Activated CD8-positive, alpha-beta memory T cell treated with anti-CD3 and anti-CD28 coated beads, Interleukin-2, amount 10 ng/mL, durations not matched to agents 7 days and 5 days (primary cell): ENCODE data around the gene YEATS2. TPM values are rescaled to one million over a fixed set of nuclear protein-coding genes. Genes with fewer than 3 reads are reported as not detected.
A peak's percentile ranks its signal among the peaks of the same experiment; 100 is the strongest.

Experiments used
- ATAC-seq: fragments of 150-1000 bp; cut with Tn5 transposase; one replicate; pipeline ENCODE4 v1.10.0; 2021; ENCODE audit warnings: moderate library complexity
- CTCF ChIA-PET: fragments of 350-600 bp; sonication (Branson Sonifier 250); formaldehyde crosslinking; loops from one replicate; lab custom pipeline; 2021; ENCODE audit warnings: antibody characterized with exemption; lab: Charles Lee
- DNase-seq: peaks from one replicate; pipeline ENCODE4 v3.0.0-alpha.2; 2020
- H3K27ac Mint-ChIP-seq: one replicate; pipeline ENCODE4 v1.8.0; 2021; ENCODE audit warnings: mild to moderate bottlenecking, mixed read lengths
- H3K27me3 Mint-ChIP-seq: one replicate; pipeline ENCODE4 v1.8.0; 2021; ENCODE audit warnings: mixed read lengths
- H3K36me3 Mint-ChIP-seq: one replicate; pipeline ENCODE4 v1.8.0; 2021; ENCODE audit warnings: mild to moderate bottlenecking, mixed read lengths
- H3K4me1 Mint-ChIP-seq: one replicate; pipeline ENCODE4 v1.8.0; 2021; ENCODE audit warnings: mixed read lengths
- H3K4me3 Mint-ChIP-seq: one replicate; pipeline ENCODE4 v1.8.0; 2021; ENCODE audit warnings: mild to moderate bottlenecking, moderate library complexity, mixed read lengths
- H3K9me3 Mint-ChIP-seq: one replicate; pipeline ENCODE4 v1.8.0; 2022; ENCODE audit warnings: low read depth, mixed read lengths
- total RNA-seq, 2 experiments: library from RNA; stranded (reverse); gene quantifications; one replicate each; pipeline ENCODE4 v1.2.3, GENCODE V29; 2021

YEATS2 gene
- total RNA-seq, 2 experiments from 2014 or later = 49.4 to 65.6 TPM

DNA sequence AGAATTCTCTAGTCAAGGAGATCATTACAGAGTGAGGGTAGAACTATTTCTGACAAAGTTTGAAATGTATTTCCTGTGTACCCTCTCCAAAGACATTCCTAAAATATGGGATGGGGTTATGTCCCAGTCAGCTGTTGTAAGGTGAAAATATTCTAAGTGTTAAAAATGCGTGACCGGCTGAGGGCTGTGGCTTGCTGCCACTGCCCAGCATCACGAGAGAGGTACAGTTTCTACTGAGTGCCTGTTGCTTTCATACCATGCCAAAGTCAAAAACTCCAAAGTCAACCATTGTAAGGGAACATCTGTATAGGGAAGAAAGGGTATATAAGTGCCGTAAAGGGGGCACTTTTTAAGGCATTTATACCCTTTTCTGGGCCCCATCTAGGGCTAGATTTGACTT is 96.9 kb downstream of the YEATS2 start:
- Mint-ChIP-seq H3K36me3 (peaks cover 54% of the 10 kb centered on the region), H3K27ac (no peak overlapping the region), H3K4me3 (no peak overlapping the region), H3K27me3 (no peaks in the 10 kb centered on the region), H3K4me1 (peaks cover 3% of the 10 kb centered on the region), H3K9me3 (no peaks in the 10 kb centered on the region)
- DNase-seq (no peak), ATAC-seq (no peak)
- CTCF ChIA-PET = interaction anchor here (1.3 kb wide), 1 partner anchor 24 kb away, joined by 3 read pairs; no protein-coding TSS in a partner anchor

DNA sequence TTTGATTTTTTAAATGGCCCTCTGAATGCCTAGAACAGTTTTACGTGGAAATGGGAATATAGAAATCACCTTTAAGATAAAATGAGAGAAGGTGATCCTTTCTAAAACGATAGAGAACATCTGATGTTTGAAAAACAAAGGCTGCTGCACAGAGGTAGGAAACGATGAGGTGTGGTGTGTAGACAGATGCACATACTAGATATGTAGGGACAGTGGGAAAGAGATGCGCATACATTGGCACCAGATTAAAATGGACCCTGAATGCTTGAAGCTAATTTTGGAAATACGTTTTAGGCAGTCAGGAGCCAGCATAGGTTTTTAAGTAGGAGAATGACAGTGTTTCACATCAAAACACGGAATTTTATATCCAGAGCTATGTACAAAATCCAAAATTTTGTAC is 98.8 kb downstream of the YEATS2 start:
- Mint-ChIP-seq H3K36me3 (peaks cover 46% of the 10 kb centered on the region), H3K9me3 (no peaks in the 10 kb centered on the region), H3K27me3 (no peaks in the 10 kb centered on the region), H3K4me3 (no peak overlapping the region), H3K27ac (no peak overlapping the region), H3K4me1 (no peaks in the 10 kb centered on the region)
- CTCF ChIA-PET = no interaction called here
- DNase-seq (no peak), ATAC-seq (no peak)

DNA sequence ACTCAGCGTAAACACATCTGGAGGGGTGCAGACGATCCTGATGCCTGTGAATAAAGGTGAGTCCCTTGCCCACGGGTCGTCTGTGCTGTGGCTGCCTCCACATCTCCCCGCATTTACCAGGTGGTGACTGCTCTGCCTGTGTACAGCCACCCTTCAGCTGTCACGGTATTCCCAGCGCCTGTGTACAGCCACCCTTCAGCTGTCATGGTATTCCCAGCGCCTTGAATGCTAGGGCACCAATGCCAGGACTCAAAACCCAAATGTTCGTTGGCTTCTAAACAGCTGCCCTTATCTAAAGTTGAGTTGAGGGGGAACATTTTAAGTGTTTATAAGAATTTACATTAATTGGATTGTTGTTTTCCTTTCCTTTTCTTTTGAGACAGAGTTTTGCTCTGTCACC is 100.4 kb downstream of the YEATS2 start:
- no peaks in the 10 kb centered on the region for H3K4me1 Mint-ChIP-seq
- H3K27ac Mint-ChIP-seq = peak overlapping the region; percentile 8
- no peaks in the 10 kb centered on the region for H3K9me3 Mint-ChIP-seq
- DNase-seq (no peak), ATAC-seq (no peak)
- no peaks in the 10 kb centered on the region for H3K27me3 Mint-ChIP-seq
- peaks cover 47% of the 10 kb centered on the region for H3K36me3 Mint-ChIP-seq
- CTCF ChIA-PET = no interaction called here
- H3K4me3 Mint-ChIP-seq = no peak overlapping the region

DNA sequence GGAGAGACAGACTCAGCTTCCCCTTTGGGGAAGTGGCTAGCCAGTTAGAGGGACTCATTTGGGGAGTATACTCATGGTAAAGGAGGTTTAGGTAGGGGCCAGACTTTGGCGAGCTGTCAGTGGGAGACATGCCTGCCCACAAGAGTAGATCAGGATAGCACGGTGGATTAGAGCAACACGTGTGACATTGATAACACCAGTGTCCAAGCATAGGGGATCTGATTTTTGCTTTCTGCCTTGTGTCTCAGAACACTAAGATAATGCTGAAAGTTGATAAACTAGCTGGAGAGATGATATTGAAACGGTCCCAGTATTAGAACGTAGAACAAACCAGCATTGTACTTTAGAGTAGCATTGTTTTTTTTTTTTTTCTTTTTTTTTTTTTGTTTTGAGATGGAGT is 101.9 kb downstream of the YEATS2 start:
- CTCF ChIA-PET = interaction anchor here (1.2 kb wide), 1 partner anchor 318 kb away, joined by 6 read pairs; no protein-coding TSS in a partner anchor
- Mint-ChIP-seq H3K4me1 (no peaks in the 10 kb centered on the region), H3K9me3 (no peaks in the 10 kb centered on the region), H3K27ac (no peak overlapping the region), H3K36me3 (peaks cover 45% of the 10 kb centered on the region), H3K4me3 (no peak overlapping the region), H3K27me3 (no peaks in the 10 kb centered on the region)
- no peak for DNase-seq
- ATAC-seq = no peak

DNA sequence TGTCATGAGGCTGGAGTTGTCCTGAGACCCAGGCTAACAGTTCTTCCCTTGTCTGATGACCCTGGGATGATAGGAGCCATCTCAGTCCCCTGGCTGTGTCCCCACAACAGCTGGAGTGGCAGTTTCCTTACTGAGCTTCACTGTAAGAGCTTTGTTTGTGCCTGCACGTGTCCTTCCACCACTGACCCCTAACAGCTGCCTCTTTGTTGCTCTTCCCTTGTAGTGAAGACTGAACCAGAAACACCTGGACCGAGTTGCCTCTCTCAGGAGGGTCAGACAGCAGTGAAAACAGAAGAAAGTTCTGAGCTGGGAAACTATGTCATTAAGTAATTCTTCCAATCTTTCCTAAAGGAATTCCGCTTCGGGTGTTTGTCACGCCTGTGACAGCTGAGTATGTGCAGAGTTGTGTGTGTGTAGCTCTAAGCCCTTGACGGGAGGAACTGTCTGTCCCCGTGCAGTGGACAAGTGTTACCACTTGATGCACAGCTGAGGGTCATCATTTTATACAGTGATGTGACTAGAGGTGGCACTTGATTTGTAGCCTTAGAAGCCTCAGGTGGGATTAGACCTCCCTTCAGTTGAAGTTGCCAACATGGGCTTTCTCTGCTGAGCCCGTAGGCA is 102.8 kb downstream of the YEATS2 start:
- Mint-ChIP-seq H3K36me3 (peaks cover 44% of the 10 kb centered on the region), H3K27me3 (no peaks in the 10 kb centered on the region), H3K9me3 (no peaks in the 10 kb centered on the region), H3K27ac (no peak overlapping the region), H3K4me3 (no peak overlapping the region), H3K4me1 (no peaks in the 10 kb centered on the region)
- DNase-seq (no peak), ATAC-seq (no peak)
- CTCF ChIA-PET = interaction anchor here (1.2 kb wide), 1 partner anchor 319 kb away, joined by 6 read pairs; no protein-coding TSS in a partner anchor

DNA sequence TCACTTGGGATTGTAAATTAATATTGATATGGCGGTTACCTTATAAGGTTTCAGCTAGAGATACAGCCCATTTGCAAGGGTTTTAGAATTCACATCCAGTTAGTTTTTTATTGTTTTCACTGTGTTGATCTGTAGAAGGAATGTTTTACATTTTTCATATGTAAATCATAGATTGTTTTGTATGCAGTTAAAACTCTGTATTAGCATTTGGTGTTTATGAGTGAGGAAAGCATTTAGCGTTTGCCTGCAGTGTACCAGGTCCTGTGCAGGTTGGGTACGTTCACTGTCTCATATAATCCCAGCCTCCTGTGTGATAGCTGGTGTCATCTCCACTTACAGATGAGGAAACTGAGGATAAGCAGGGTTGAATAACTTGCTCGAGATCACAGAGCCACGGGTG is 104.0 kb downstream of the YEATS2 start:
- CTCF ChIA-PET = no interaction called here
- no peak overlapping the region for H3K4me3 Mint-ChIP-seq
- peaks cover 44% of the 10 kb centered on the region for H3K36me3 Mint-ChIP-seq
- no peaks in the 10 kb centered on the region for H3K4me1 Mint-ChIP-seq
- no peaks in the 10 kb centered on the region for H3K27me3 Mint-ChIP-seq
- ATAC-seq (no peak), DNase-seq (no peak)
- no peak overlapping the region for H3K27ac Mint-ChIP-seq
- H3K9me3 Mint-ChIP-seq = no peaks in the 10 kb centered on the region

DNA sequence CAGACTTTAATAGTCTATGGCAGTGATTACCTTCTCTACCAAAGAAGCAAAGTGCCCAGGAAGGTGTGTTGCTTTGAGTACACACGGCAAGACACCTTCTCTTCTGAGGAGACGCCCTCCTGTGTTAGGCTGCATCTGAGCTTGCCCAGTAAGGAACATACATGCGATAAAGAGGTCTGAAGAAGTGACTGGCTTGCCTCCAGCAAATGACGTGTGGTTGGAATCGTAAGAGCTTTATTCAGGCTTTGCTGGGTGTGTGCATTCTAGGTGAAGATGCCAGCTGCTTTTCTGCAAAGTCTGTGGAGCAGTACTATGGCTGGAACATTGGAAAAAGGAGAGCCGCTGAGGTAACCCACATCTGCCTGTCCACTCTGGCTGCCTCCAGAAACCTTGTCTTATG is 105.4 kb downstream of the YEATS2 start:
- Mint-ChIP-seq H3K27ac (no peak overlapping the region), H3K36me3 (peaks cover 52% of the 10 kb centered on the region), H3K4me3 (no peak overlapping the region), H3K4me1 (no peaks in the 10 kb centered on the region), H3K27me3 (no peaks in the 10 kb centered on the region), H3K9me3 (no peaks in the 10 kb centered on the region)
- no peak for DNase-seq
- CTCF ChIA-PET = no interaction called here
- ATAC-seq = no peak

DNA sequence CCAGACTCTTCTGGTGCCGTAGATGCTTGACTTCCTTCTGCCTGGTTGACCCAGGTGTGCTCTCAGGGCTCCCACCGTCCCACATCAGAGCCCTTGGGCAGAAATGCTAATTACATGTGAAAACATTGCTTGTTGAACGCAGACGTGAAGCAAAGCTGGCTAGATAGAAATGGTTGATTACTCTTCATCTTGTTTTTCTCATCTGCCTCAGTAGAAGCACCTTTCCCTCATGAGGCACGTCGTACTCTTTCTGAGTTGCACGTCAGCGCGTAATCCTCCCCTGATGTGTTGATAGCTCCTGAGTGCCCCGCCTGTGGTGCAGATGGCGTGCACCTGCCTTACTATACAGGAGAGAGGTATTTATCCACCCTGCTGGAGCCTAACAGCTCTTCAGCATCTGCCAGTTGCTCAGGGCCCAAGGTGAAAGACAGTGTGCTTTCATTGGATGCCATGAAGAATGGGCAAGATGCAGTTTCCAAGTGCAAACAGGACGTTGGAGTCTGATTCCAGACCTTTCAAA is 109.7 kb downstream of the YEATS2 start:
- peaks cover 51% of the 10 kb centered on the region for H3K36me3 Mint-ChIP-seq
- H3K4me1 Mint-ChIP-seq = no peaks in the 10 kb centered on the region
- H3K9me3 Mint-ChIP-seq = no peaks in the 10 kb centered on the region
- no peaks in the 10 kb centered on the region for H3K27me3 Mint-ChIP-seq
- CTCF ChIA-PET = no interaction called here
- ATAC-seq = no peak
- no peak overlapping the region for H3K27ac Mint-ChIP-seq
- no peak overlapping the region for H3K4me3 Mint-ChIP-seq
- DNase-seq = no peak

DNA sequence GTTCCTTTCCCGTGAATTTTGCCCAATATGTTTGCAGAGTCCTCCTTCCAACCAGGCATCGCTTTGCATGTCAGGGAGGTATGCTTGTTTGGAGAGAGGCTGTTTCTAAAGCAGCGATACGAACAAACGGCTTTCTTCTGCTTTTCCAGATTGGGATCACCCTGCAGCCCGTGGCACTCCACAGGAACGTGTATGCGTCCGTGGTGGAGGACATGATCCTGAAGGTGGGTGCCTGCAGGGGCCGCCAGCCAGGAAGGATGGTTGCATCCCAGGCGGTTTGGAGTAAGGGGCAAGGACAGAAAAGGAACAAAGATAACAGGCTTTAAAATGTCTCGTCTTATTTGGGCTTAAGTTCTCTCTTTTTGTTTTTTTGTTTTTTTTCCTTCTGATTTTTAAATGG is 110.3 kb downstream of the YEATS2 start:
- Mint-ChIP-seq H3K4me3 (no peak overlapping the region), H3K4me1 (no peaks in the 10 kb centered on the region), H3K27me3 (no peaks in the 10 kb centered on the region), H3K27ac (no peak overlapping the region), H3K9me3 (no peaks in the 10 kb centered on the region), H3K36me3 (peaks cover 52% of the 10 kb centered on the region)
- CTCF ChIA-PET = no interaction called here
- no peak for ATAC-seq
- DNase-seq = no peak

DNA sequence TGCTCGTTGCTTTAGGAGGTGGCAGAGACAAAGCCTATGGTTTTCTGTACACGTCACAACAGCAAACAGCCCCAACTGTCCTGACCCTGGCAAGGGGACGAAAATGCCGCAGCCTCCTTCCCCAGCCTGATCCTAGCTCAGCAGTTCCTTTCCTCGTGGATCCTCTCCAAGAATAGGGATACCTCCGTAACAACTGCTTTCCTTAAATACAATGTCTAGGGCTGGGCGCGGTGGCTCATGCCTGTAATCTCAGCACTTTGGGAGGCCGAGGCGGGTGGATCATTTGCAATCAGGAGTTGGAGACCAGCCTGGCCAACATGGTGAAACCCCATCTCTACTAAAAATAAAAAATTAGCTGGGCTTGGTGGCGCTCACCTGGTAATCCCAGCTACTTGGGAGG is 110.8 kb downstream of the YEATS2 start:
- Mint-ChIP-seq H3K4me1 (no peaks in the 10 kb centered on the region), H3K27ac (no peak overlapping the region), H3K9me3 (no peaks in the 10 kb centered on the region), H3K36me3 (peaks cover 50% of the 10 kb centered on the region), H3K27me3 (no peaks in the 10 kb centered on the region), H3K4me3 (no peak overlapping the region)
- CTCF ChIA-PET = interaction anchor here (1.0 kb wide), 1 partner anchor 41 kb away, joined by 5 read pairs; no protein-coding TSS in a partner anchor
- no peak for ATAC-seq
- DNase-seq = no peak

DNA sequence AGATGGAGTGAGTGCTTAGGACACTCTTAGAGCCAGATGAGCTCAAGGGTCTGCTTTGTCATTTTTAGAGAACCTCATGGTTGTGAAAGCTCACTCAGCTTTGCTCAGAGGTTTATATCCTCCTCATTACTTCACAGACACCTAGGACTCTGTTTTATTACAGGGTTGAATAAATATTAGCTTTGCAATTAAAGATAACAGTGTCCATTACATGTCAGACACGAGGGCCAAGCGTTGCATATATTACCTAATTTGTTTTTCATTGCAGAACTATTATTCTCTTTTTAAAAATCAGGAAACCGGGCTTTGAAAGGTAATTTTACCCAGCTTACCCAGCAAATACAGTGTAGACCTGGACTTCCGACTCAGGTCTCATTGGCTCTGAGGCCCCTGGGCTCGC is 111.7 kb downstream of the YEATS2 start:
- ATAC-seq = no peak
- CTCF ChIA-PET = interaction anchor here (1.0 kb wide), 1 partner anchor 42 kb away, joined by 5 read pairs; no protein-coding TSS in a partner anchor
- no peak for DNase-seq
- H3K36me3 Mint-ChIP-seq = peaks cover 43% of the 10 kb centered on the region
- no peak overlapping the region for H3K4me3 Mint-ChIP-seq
- no peaks in the 10 kb centered on the region for H3K9me3 Mint-ChIP-seq
- H3K27me3 Mint-ChIP-seq = no peaks in the 10 kb centered on the region
- H3K4me1 Mint-ChIP-seq = peaks cover 1% of the 10 kb centered on the region
- no peak overlapping the region for H3K27ac Mint-ChIP-seq

DNA sequence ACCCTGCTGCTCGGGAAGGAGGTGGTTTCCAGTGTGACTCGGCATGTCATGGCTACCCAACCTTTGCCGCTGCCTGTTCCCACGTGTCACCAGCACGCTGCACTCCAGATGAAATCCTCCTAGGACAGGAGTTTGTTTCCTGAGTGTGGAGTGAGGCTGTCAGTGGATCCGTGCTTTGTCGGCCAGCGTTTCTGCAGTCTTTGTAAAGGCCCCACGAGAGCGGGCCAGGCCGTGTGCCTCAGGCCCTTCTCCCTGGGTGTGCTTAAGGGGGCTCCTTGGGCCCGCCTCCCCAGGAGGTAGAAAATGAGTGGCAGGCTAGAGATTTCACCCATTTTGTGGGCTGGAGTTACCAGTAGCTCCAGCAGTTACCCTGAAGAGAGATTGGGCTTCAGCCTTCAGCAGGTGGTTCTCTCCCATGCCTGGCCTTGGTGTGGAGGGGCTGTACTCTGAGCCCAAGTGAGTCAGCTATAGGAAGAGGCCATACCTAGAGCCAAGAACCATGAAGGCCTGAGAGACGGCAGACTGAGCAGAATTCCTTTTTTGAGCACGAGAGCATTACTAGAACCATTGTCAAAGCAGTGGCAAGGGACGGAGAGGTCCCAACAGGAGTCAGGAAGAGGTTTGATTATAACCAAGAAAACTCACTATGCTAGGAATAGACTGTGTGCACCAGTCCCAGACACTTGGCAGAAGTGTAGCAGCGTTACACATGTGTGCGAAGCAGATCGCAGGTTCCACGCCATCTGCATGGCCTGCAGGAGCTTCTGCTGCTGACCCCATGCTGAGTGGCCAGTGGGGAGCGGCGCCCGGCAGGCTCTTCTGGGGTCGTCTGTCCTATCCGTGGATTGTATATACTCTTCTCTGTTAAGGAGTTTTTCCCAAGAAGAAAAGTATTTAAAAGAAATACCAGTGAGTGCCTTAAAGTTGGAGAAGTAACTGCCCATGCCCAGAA is 113.3 kb downstream of the YEATS2 start:
- Mint-ChIP-seq H3K4me3 (no peak overlapping the region), H3K4me1 (peaks cover 15% of the 10 kb centered on the region), H3K9me3 (no peaks in the 10 kb centered on the region), H3K27me3 (no peaks in the 10 kb centered on the region), H3K27ac (no peak overlapping the region), H3K36me3 (peaks cover 39% of the 10 kb centered on the region)
- CTCF ChIA-PET = no interaction called here
- no peak for ATAC-seq
- DNase-seq = no peak

DNA sequence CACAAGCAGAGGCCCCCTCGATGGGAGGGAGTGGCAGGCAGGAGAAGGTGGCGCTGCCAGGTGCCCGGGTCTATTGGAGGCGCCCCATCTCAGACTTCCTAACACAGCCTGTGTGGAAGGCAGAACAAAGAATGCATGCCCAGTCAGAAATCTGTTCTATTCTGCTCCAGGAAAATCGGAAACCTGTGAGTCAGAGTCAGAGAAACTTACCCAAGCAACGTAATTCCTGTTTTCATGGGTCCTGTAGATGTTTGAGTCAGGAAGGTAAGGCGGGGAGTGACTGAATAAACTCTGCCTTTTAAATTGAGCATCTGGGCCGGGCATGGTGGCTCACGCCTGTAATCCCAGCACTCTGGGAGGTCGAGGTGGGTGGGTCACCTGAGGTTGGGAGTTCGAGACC is 114.0 kb downstream of the YEATS2 start:
- Mint-ChIP-seq H3K4me3 (no peak overlapping the region), H3K36me3 (peaks cover 41% of the 10 kb centered on the region), H3K9me3 (no peaks in the 10 kb centered on the region), H3K4me1 (peaks cover 22% of the 10 kb centered on the region), H3K27me3 (no peaks in the 10 kb centered on the region), H3K27ac (no peak overlapping the region)
- ATAC-seq (no peak), DNase-seq (no peak)
- CTCF ChIA-PET = no interaction called here
